Psoas muscle (tissue), 8 donors: ENCODE data around the gene GPBP1L1. TPM values are rescaled to one million over a fixed set of nuclear protein-coding genes. Genes with fewer than 3 reads are reported as not detected.
A peak's percentile ranks its signal among the peaks of the same experiment; 100 is the strongest.
"Not testable (repeated sequence)": the region's sequence is repeated elsewhere in the genome, so short reads cannot be mapped to it uniquely, and the experiment has no call there.

ENCODE experiments used
- ATAC-seq, 4 donors: fragments of 200-7000 bp; cut with Tn5 transposase; one replicate each; pipeline ENCODE4 v1.9.1; 2020; ENCODE audit warnings: moderate library complexity in 3 of 4, mild to moderate bottlenecking in 2 of 4
- DNase-seq, 2 donors: peaks; one replicate each; pipeline ENCODE4 v3.0.0-alpha.2; 2020
- H3K27ac ChIP-seq: fragments of 200-600 bp; one replicate; pipeline ENCODE4 v1.8.0; 2022
- H3K27me3 ChIP-seq, 3 donors: fragments of 200-600 bp in 1 of 3; one replicate each; pipeline versions ENCODE4 v1.6.1 to v1.8.0; 2013 to 2022; ENCODE audit warnings: low read length in 2 of 3, mild to moderate bottlenecking in 2 of 3, moderate library complexity in 1 of 3; ENCODE audit not compliant: insufficient read depth in 3 of 3
- H3K36me3 ChIP-seq, 2 donors: fragments of 200-600 bp in 1 of 2; one replicate each; pipeline versions ENCODE4 v1.6.1 to v1.8.0; 2013 to 2022; ENCODE audit warnings: low read depth in 1 of 2, mild to moderate bottlenecking in 1 of 2, moderate library complexity in 1 of 2; ENCODE audit not compliant: insufficient read depth in 1 of 2
- H3K4me1 ChIP-seq: fragments of 200-600 bp; one replicate; pipeline ENCODE4 v1.8.0; 2022
- H3K4me3 ChIP-seq: fragments of 200-600 bp; one replicate; pipeline ENCODE4 v1.8.0; 2022; ENCODE audit warnings: mild to moderate bottlenecking
- H3K9me3 ChIP-seq: fragments of 200-600 bp; one replicate; pipeline ENCODE4 v1.8.0; 2022
- CTCF ChIP-seq: fragments of 200-600 bp; IDR thresholded peaks from one replicate; pipeline ENCODE4 v1.8.0; 2022; ENCODE audit warnings: antibody characterized with exemption
- WGBS, 3 donors: extraction: QIAGEN DNeasy Blood & Tissue Kit; methylation state at CpG; one replicate each; pipeline versions ENCODE4 v1.1.6 to v1.1.7; 2013; 5-methylcytosine and 5-hydroxymethylcytosine counted together
- intact Hi-C, 2 donors: fragments of 100-400 bp; cut with DNase I; formaldehyde crosslinking; loops; one replicate each; pipeline versions ENCODE4 v1.11.0 to v1.14.2; 2022
- polyA plus RNA-seq, 3 donors: library from polyadenylated mRNA; stranded (reverse); fragments of 200-250 nt; gene quantifications; one replicate each; pipeline ENCODE4 v1.2.3, GENCODE V29; 2013
- total RNA-seq, 4 donors: library from RNA; stranded (reverse); fragmentation: NEBNext Ultra II Directional in 2 of 4; extraction: Animal tissue kit (Norgen Biotek cat#: 25700) in 2 of 4; gene quantifications; one replicate each; pipeline versions ENCODE4 v1.2.1 to v1.2.4, GENCODE V29; 2021 to 2023
- donor health status: healthy with polysubstance abuse.
- donor health status: DM: no; HTN: no; CAD: no; lungs with moderate emphysema.
- donor health status: Bipolar disorder and iron deficiency.
- donor health status: healthy.
- donor health status: DM: yes; HTN: yes; CAD: no.
- donor health status: DM: no; HTN: no; CAD: no.
- donor health status: DM: no; HTN: no; CAD: no.
- donor health status: DM: yes; HTN: yes; CAD: no.

The GPBP1L1 gene
- total and polyA plus RNA-seq, 7 donors: 25.8 to 74.4 (median 62.3) TPM

GRCh38 chr1:45684402-45684801 lies 1.9 kb downstream of the GPBP1L1 start:
- no peaks in the 10 kb centered on the region for H3K36me3 ChIP-seq
- peak overlapping the region; percentile 93 for H3K4me3 ChIP-seq
- H3K27me3 ChIP-seq: no peaks in the 10 kb centered on the region
- DNase-seq (no peak), ATAC-seq (no peak)
- WGBS, 3 donors: 42 to 52% (median 48%) methylated on average over 2 of the region's 2 CpGs
- no peak for TF ChIP-seq CTCF
- H3K27ac ChIP-seq: peak overlapping the region; percentile 98
- intact Hi-C loops: loop anchor here in 1 of 2 donors (10.0 kb wide), 1 partner anchor 120 kb away; the partner anchor contains the start of gene MAST2
- H3K9me3 ChIP-seq: no peaks in the 10 kb centered on the region
- H3K4me1 ChIP-seq: peaks cover 49% of the 10 kb centered on the region

GRCh38 chr1:45682942-45683341 lies 3.4 kb downstream of the GPBP1L1 start:
- no peak for ATAC-seq
- Histone ChIP-seq H3K36me3 (no peaks in the 10 kb centered on the region), H3K4me1 (peaks cover 60% of the 10 kb centered on the region), H3K4me3 (peak overlapping the region; percentile 13), H3K27ac (peak overlapping the region; percentile 56), H3K9me3 (no peaks in the 10 kb centered on the region), H3K27me3 (no peaks in the 10 kb centered on the region)
- 65 to 83% (median 66%) methylated on average over 6 of the region's 6 CpGs for WGBS, 3 donors
- TF ChIP-seq CTCF: no peak
- intact Hi-C loops: loop anchor here in 1 of 2 donors (10.0 kb wide), 1 partner anchor 122 kb away; the partner anchor contains the start of gene MAST2
- no peak for DNase-seq

- Histone ChIP-seq H3K36me3 (no peaks in the 10 kb centered on the region), H3K4me1 (peaks cover 81% of the 10 kb centered on the region), H3K4me3 (peak overlapping the region; percentile 41), H3K27me3 (no peaks in the 10 kb centered on the region), H3K9me3 (no peaks in the 10 kb centered on the region), H3K27ac (peak overlapping the region; percentile 82)
- ATAC-seq (peak in 3 of 4 donors; percentile 49 to 64 (median 57)), DNase-seq (no peak)
- intact Hi-C loops: no loop called here
- TF ChIP-seq CTCF: no peak
- 1 to 3% (median 2%) methylated on average over 3 of the region's 3 CpGs for WGBS, 3 donors
Measured at GRCh38 chr1:45679123-45679522, 7.2 kb downstream of the GPBP1L1 start.

GRCh38 chr1:45678489-45678888 lies 7.8 kb downstream of the GPBP1L1 start:
- Histone ChIP-seq H3K9me3 (no peaks in the 10 kb centered on the region), H3K4me1 (peaks cover 87% of the 10 kb centered on the region), H3K4me3 (peak overlapping the region; percentile 41), H3K27me3 (no peaks in the 10 kb centered on the region), H3K27ac (peak overlapping the region; percentile 82), H3K36me3 (no peaks in the 10 kb centered on the region)
- intact Hi-C loops: no loop called here
- DNase-seq (no peak), ATAC-seq (peak in 2 of 4 donors; percentile 18 to 52)
- TF ChIP-seq CTCF: no peak

- no peak for TF ChIP-seq CTCF
- ATAC-seq: no peak
- Histone ChIP-seq H3K27me3 (no peaks in the 10 kb centered on the region), H3K27ac (peak overlapping the region; percentile 82), H3K9me3 (no peaks in the 10 kb centered on the region), H3K4me1 (peaks cover 83% of the 10 kb centered on the region), H3K4me3 (no peak overlapping the region), H3K36me3 (no peaks in the 10 kb centered on the region)
- WGBS, 3 donors: 54 to 68% (median 56%) methylated on average over 3 of the region's 3 CpGs
- intact Hi-C loops: no loop called here
- DNase-seq: no peak
Measured at GRCh38 chr1:45677751-45678245, 8.5 kb downstream of the GPBP1L1 start.

GRCh38 chr1:45676553-45676952 lies 9.8 kb downstream of the GPBP1L1 start:
- H3K36me3 ChIP-seq, H3K27me3 ChIP-seq, H3K9me3 ChIP-seq, intact Hi-C loops, DNase-seq, H3K4me3 ChIP-seq: not testable (repeated sequence)
- Histone ChIP-seq H3K27ac (peak overlapping the region; percentile 82), H3K4me1 (peaks cover 82% of the 10 kb centered on the region)
- peak in 2 of 4 donors; percentile 5 to 14 for ATAC-seq
- WGBS, 3 donors: 67 to 86% (median 75%) methylated on average over 5 to 7 of the region's 7 CpGs
